HG02610 (cell line): ENCODE data around the gene TSEN2.
A peak's percentile ranks its signal among the peaks of the same experiment; 100 is the strongest.
"Not testable (repeated sequence)": the region's sequence is repeated elsewhere in the genome, so short reads cannot be mapped to it uniquely, and the experiment has no call there.

Experiments used
- ATAC-seq: cut with Tn5 transposase; IDR thresholded peaks from one replicate; pipeline ENCODE4 v1.9.1; 2021; ENCODE audit warnings: mild to moderate bottlenecking, moderate library complexity; ENCODE audit not compliant: unreplicated experiment

TSEN2 gene

GRCh38 chr3:12484198-12484982, at the start of gene TSEN2:
Gene TSEN2, plus strand, starts transcription at chr3:12484480. Its CDS starts 5,321 bp downstream, at chr3:12489801.
- ATAC-seq: peak; percentile 95

GRCh38 chr3:12436514-12437220, 47.6 kb upstream of the TSEN2 start:
- ATAC-seq: no peak

- no peak for ATAC-seq
These were observed 47.1 kb upstream of the TSEN2 start for GRCh38 chr3:12437221-12437605.

- ATAC-seq: no peak
These were observed 46.4 kb upstream of the TSEN2 start for GRCh38 chr3:12437861-12438260.

- no peak for ATAC-seq
These were observed 46.0 kb upstream of the TSEN2 start for GRCh38 chr3:12438318-12438717.

GRCh38 chr3:12439161-12439940, 44.9 kb upstream of the TSEN2 start:
- ATAC-seq: no peak

- ATAC-seq: no peak
These were observed 43.2 kb upstream of the TSEN2 start for GRCh38 chr3:12440927-12441714.

- no peak for ATAC-seq
These were observed 41.4 kb upstream of the TSEN2 start for GRCh38 chr3:12442654-12443501.

- no peak for ATAC-seq
These were observed 40.3 kb upstream of the TSEN2 start for GRCh38 chr3:12443781-12444522.

GRCh38 chr3:12444582-12445471, 39.5 kb upstream of the TSEN2 start:
- ATAC-seq: no peak

- no peak for ATAC-seq
These were observed 38.6 kb upstream of the TSEN2 start for GRCh38 chr3:12445523-12446240.

- no peak for ATAC-seq
These were observed 38.0 kb upstream of the TSEN2 start for GRCh38 chr3:12446298-12446697.

- ATAC-seq: no peak
These were observed 37.2 kb upstream of the TSEN2 start for GRCh38 chr3:12447075-12447474.

GRCh38 chr3:12448404-12449202, 35.7 kb upstream of the TSEN2 start:
- not testable (repeated sequence) for ATAC-seq

GRCh38 chr3:12449889-12450682, 34.2 kb upstream of the TSEN2 start:
- no peak for ATAC-seq

GRCh38 chr3:12451481-12451880, 32.8 kb upstream of the TSEN2 start:
- no peak for ATAC-seq
